ENCODE results near the gene OR13J1.

DNA sequence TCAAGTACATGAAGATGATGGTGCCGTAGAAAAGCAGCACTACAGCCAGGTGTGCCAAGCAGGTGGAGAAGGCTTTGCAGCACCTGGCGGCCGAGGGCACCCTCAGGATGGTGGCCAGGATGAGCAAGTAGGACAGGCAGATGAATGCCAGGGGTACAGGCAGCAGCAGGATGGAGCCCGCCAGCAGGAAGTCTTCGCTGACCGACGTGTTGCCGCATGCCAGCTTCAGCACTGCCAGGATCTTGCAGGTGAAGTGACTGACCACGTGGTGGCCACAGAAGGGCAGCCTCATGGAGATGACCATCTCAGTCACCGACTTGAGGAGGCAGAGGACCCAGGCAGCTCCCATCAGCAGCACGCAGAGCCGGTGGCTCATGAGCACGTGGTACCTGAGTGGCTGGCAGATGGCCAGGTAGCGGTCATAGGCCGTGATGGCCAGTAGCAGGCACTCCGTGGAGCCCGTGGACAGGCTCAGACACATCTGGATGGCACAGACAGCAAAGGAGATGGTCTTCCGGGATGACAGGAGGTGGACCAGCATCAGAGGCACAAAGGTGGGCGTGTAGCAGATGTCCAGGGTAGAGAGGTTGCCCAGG, 482 bp downstream of the OR13J1 start:
- TF ChIP-seq, protein P1, sequence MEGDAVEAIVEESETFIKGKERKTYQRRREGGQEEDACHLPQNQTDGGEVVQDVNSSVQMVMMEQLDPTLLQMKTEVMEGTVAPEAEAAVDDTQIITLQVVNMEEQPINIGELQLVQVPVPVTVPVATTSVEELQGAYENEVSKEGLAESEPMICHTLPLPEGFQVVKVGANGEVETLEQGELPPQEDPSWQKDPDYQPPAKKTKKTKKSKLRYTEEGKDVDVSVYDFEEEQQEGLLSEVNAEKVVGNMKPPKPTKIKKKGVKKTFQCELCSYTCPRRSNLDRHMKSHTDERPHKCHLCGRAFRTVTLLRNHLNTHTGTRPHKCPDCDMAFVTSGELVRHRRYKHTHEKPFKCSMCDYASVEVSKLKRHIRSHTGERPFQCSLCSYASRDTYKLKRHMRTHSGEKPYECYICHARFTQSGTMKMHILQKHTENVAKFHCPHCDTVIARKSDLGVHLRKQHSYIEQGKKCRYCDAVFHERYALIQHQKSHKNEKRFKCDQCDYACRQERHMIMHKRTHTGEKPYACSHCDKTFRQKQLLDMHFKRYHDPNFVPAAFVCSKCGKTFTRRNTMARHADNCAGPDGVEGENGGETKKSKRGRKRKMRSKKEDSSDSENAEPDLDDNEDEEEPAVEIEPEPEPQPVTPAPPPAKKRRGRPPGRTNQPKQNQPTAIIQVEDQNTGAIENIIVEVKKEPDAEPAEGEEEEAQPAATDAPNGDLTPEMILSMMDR (IDR thresholded peaks at IDR 0.05): no peak
- no peak for TF ChIP-seq POLR2A (IDR thresholded peaks at IDR 0.05)
